LNCaP clone FGC (cell line): Measurements from ENCODE around the gene GATD1.

Experiments
- DNase-seq: peaks from one replicate; pipeline ENCODE4 v3.0.0-alpha.2; 2011; ENCODE audit warnings: low read depth
- H3K4me3 ChIP-seq: 2 replicates; pipeline ENCODE4 v1.5.1; 2011; ENCODE audit warnings: mild to moderate bottlenecking, low read depth, low read length, control low read depth
- TF ChIP-seq, protein P1 (sequence below): IDR thresholded peaks from 2 replicates; pipeline ENCODE4 v1.5.1; 2012; ENCODE audit warnings: mild to moderate bottlenecking; ENCODE audit not compliant: control insufficient read depth, insufficient read depth; ENCODE audit errors: extremely low read depth

The GATD1 gene

DNA sequence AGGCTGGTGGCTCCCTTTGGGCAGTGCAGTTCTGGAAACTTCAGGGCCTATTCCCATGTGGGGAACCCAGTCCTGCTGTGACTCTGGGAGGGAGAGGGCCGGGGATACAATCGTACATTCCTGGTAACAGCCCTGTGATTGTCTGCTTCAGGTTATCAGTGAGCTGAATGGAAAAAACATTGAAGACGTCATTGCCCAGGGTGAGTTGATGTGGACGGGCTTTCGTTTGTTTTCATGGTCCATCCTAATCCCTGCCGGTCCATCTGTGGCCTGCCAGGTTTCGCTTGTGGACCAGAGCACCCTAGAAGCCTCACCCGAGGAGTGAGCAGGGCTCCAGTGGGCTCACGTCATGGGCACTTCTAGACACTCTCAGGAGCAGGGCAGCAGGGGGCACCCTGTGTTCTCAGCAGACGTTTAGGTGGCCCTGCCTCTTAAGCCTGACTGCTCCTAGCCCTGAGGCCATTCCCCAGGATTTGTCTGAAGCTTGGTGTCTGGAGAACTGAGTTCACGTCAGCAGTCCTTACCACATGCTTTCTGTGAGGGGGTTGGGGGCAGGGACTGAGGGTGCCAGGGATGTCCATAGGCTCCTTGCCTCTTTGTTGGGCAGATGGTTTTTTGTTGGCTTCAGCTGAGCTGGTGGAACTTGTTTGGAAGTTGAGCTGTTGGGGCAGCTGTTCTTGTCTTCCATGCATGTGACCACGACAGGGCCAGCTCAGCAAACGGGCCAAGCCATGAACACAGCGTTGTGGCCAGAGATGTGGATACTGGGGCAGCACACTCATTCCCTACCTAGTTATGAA lies 34.4 kb upstream of the GATD1 start:
- DNase-seq: no peak
- peak overlapping the region; percentile 95 for H3K4me3 ChIP-seq
- TF ChIP-seq, protein P1, sequence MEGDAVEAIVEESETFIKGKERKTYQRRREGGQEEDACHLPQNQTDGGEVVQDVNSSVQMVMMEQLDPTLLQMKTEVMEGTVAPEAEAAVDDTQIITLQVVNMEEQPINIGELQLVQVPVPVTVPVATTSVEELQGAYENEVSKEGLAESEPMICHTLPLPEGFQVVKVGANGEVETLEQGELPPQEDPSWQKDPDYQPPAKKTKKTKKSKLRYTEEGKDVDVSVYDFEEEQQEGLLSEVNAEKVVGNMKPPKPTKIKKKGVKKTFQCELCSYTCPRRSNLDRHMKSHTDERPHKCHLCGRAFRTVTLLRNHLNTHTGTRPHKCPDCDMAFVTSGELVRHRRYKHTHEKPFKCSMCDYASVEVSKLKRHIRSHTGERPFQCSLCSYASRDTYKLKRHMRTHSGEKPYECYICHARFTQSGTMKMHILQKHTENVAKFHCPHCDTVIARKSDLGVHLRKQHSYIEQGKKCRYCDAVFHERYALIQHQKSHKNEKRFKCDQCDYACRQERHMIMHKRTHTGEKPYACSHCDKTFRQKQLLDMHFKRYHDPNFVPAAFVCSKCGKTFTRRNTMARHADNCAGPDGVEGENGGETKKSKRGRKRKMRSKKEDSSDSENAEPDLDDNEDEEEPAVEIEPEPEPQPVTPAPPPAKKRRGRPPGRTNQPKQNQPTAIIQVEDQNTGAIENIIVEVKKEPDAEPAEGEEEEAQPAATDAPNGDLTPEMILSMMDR: no peak

DNA sequence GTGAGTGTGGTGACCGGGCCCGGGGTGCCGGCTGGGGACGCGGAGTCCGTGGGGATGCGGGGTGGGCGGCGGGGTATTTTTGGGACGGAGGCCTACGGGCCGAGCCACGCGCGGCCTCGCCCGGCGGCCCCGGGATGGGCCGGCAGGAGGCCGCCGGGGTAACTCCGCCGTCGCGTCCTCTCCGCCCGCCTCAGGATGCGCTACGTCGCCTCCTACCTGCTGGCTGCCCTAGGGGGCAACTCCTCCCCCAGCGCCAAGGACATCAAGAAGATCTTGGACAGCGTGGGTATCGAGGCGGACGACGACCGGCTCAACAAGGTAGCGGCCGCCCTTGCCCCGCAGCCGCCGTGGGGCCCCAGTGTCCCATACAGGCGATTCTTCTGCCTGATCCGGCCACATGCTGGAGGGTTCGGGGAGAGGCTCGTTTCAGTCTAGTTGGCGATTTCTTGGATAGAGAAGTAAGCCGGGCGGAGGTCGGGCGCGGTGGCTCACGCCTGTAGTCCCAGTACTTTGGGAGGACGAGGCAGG lies 32.8 kb upstream of the GATD1 start:
- TF ChIP-seq, protein P1: no peak
- peak overlapping the region; percentile 95 for H3K4me3 ChIP-seq
- no peak for DNase-seq

DNA sequence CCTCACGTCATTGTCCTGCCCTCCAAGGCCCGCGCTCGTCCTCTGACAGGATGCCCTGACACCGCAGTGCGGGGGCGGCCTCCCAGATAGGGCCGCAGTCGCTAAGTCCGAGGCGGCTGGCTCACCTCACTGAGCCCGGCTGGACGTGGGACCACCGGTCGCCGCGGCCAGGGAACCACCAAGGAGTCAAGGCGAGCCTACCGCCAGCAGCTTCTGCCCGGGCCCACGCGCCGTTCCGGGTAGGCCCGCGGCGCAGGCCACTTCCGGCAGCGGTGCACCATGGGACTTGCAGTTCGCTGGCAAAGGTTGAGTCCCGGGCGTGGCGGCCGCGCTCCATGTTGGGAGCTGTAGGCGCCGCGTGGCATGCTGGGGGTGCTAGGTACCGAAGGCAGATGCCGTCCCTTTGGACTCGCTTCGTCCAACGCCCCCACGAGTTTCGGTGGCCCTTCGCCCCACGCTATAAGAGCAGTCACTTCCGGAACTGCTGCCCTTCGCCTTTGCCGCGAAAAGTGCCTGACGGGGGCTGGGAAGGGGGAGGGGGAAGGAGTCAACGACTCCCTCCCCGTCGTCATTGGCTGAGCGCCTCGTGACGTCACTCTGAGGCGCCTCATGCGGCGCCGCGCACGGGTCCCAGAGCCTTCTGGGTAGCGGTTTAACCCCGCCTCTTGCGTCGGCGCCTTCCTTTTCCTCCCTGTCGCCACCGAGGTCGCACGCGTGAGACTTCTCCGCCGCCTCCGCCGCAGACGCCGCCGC lies 32.2 kb upstream of the GATD1 start, which contains the start of gene RPLP2:
TSS of gene RPLP2 (plus strand) at position 681 of the 753 bp plus-strand sequence. CDS start 268 bp downstream, outside the sequence.
- TF ChIP-seq, protein P1: no peak
- peak within 1 kb of the TSS; percentile 95 for H3K4me3 ChIP-seq
- DNase-seq: peak; percentile 89

DNA sequence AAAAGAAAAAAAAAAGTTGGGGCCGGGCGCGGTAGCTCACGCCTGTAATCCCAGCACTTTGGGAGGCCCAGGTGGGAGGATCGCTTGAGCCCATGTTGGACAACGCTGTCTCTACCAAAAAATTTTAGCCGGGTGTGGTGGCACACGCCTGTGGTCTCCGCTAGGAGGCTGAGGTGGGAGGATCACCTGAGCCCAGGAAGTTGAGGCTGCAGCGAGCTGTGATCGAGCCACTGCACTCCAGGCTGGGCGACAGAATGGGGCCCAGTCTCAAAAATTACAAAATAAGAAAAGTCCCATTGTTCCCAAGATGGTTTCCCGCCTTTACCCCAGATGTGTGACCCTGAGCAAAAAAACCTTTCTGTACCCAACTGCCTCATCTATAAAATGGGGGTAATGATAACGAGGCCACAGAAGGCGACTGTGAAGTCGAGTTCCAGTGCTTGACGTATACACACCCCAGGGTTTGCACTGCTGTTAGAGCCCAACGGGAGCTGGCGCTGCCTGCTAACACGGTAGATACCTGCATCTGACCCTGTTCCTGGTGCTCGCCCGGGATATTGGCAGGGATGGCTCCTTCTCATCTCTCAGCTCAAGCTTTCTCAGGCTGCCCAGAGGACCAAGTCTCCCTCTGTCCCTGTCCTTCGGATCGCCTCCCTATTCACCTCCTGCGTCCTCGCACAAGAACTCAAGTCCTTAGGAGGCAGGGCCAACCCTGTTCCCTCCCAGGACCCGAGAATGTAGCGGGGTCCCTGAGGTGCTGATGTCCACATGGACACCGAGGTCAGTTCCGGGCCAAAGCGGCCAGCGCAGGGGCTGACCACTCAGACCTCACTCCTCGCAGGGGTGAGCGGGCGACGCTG lies 31.4 kb upstream of the GATD1 start:
- peak overlapping the region; percentile 95 for H3K4me3 ChIP-seq
- DNase-seq: no peak
- TF ChIP-seq, protein P1: no peak

DNA sequence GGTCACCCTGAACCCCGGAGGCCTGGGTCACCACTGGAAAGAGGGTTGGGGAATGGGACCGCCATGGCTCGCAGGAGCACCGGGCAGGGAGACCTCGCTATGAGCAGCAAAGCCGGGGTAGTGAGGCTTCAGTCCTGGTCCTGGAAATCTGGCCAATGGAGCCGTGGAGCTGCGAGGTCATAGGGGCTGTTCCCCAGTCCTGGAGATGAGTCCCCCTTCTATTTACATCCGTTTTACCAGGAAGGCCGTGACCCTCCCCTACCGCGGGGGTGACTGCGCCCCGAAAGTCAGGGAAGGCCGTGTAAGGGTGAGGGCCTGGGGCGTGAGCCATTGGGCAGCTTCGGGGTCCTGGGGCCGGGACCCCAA lies 27.3 kb upstream of the GATD1 start:
- H3K4me3 ChIP-seq: peak overlapping the region; percentile 74

More for the DNA sequence above, 27.3 kb upstream of the GATD1 start:
- no peak for DNase-seq
- TF ChIP-seq, protein P1: no peak
